ENCODE results near the gene STRN4.
A peak's percentile ranks its signal among the peaks of the same experiment; 100 is the strongest.
"Not testable (repeated sequence)": the region's sequence is repeated elsewhere in the genome, so short reads cannot be mapped to it uniquely, and the experiment has no call there.

Gene STRN4

DNA sequence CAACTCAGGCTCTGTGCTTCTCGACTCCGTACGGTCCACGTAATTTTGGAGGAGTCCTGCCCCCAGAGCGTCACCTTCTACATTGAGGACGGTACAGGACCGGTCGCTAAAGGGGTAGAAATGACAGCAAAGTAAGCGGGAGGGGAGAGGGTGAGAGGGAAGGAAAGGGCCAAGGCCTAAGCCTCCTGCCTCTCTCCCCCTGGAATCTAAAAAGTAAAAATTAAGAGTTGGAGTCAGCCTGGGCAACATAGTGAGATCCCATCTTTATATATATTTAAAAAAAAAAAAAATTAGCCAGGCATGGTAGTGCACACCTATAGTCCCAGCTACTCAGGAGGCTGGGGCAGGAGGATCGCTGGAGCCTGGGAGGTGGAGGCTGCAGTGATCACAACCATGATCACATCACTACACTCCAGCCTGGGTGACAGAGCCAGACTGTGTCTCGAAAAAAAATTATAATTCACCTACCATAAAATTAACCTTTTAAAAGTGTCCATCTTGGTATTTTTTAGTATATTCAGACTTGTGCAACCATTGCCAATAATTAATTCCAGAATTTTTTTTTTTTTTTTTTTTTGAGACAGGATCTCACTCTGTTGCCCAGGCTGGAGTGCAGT lies 29.5 kb upstream of the STRN4 start:
- H3K36me3 ChIP-seq: peaks cover 73% of the 10 kb centered on the region
- TF ChIP-seq, protein P1, sequence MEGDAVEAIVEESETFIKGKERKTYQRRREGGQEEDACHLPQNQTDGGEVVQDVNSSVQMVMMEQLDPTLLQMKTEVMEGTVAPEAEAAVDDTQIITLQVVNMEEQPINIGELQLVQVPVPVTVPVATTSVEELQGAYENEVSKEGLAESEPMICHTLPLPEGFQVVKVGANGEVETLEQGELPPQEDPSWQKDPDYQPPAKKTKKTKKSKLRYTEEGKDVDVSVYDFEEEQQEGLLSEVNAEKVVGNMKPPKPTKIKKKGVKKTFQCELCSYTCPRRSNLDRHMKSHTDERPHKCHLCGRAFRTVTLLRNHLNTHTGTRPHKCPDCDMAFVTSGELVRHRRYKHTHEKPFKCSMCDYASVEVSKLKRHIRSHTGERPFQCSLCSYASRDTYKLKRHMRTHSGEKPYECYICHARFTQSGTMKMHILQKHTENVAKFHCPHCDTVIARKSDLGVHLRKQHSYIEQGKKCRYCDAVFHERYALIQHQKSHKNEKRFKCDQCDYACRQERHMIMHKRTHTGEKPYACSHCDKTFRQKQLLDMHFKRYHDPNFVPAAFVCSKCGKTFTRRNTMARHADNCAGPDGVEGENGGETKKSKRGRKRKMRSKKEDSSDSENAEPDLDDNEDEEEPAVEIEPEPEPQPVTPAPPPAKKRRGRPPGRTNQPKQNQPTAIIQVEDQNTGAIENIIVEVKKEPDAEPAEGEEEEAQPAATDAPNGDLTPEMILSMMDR (IDR thresholded peaks at IDR 0.05; ENCODE audit: low read depth, low read length): no peak

DNA sequence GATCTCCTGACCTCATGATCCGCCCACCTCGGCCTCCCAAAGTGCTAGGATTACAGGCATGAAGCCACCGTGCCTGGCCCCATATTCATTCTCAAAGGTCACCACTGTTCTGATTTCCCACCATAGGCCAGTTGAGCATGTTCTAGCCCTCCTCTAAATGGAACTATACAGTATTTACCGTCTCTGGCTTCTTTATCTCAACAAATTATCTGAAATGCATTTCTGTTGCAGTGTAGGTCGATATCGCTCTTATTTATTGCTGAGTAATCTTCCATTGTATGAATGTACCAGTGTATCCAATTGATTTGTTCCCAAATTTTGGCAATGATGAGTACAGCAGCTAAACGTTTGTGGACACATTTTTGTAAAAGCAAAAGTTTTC lies 26.8 kb upstream of the STRN4 start:
- peaks cover 4% of the 10 kb centered on the region for H3K4me1 ChIP-seq
- peaks cover 2% of the 10 kb centered on the region; the same call in 1 of the 2 replicates for H3K9me3 ChIP-seq
- DNase-seq: no peak
- H3K36me3 ChIP-seq: peaks cover 45% of the 10 kb centered on the region
- TF ChIP-seq, protein P1 (IDR thresholded peaks at IDR 0.05; ENCODE audit: low read depth, low read length): no peak
- H3K27me3 ChIP-seq: no peaks in the 10 kb centered on the region
- no peak overlapping the region for H3K4me3 ChIP-seq (ENCODE audit: low read depth, low read length)

More for the DNA sequence above, 29.5 kb upstream of the STRN4 start:
- H3K27me3 ChIP-seq: no peaks in the 10 kb centered on the region
- H3K4me3 ChIP-seq (ENCODE audit: low read depth, low read length): no peak overlapping the region
- H3K4me1 ChIP-seq: peaks cover 4% of the 10 kb centered on the region
- no peak for DNase-seq
- H3K9me3 ChIP-seq: peaks cover 2% of the 10 kb centered on the region; the same call in 1 of the 2 replicates

DNA sequence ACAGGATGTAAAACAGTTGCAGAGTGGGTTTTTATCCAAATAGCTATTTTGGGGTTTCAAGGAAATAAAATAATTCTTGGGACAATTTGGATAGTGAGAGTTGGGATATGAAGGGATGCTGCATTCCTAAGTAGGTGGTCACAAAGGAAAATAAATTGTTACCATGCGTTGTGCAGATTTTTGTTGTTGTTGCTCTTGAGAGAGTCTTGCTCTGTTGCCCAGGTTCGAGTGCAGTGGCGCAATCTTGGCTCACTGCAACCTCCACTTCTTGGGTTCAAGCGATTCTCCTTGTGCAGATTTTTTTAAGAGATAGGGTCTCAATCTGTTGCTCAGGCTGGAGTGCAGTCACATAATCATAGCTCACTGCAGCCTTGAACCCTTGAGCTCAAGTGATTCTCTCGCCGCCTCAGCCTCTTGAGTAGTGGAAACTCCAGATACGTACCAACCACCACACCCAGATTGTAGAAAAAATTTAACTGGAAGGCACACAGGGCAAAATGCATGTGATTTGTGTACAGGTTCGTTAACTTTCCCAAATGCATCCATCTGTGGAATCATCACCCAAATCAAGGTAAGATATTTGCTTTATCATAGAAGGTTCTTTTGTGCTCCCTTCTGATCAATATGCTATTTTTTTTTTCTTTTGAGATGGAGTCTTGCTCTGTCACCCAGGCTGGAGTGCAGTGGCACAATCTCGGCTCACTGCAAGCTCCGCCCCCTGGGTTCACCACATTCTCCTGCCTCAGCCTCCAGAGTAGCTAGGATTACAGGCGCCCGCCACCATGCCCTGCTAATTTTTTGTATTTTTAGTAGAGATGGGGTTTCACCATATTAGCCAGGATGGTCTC lies 26.1 kb upstream of the STRN4 start:
- Histone ChIP-seq H3K36me3 (peaks cover 41% of the 10 kb centered on the region), H3K4me3 (ENCODE audit: low read depth, low read length) (no peak overlapping the region), H3K9me3 (peaks cover 2% of the 10 kb centered on the region; the same call in 1 of the 2 replicates), H3K27me3 (no peaks in the 10 kb centered on the region), H3K4me1 (peaks cover 4% of the 10 kb centered on the region)
- no peak for DNase-seq
- TF ChIP-seq, protein P1 (IDR thresholded peaks at IDR 0.05; ENCODE audit: low read depth, low read length): no peak

DNA sequence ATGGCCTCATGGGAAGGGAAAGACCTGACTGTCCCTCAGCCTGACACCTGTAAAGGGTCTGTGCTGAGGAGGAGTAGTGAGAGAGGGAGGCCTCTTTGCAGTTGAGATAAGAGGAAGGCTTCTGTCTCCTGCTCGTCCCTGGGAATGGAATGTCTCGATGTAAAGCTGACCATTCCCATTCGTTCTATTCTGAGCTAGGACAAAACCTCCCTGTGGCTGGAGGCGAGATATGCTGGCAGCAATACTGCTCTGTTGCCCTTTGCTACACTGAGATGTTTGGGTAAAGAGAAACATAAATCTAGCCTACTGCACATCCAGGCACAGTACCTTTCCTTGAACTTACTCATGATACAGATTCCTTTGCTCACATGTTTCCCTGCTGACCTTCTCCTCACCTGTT lies 22.5 kb upstream of the STRN4 start:
- H3K4me3 ChIP-seq (ENCODE audit: low read depth, low read length); H3K4me1 ChIP-seq; H3K36me3 ChIP-seq; DNase-seq; H3K9me3 ChIP-seq; H3K27me3 ChIP-seq: not testable (repeated sequence)

DNA sequence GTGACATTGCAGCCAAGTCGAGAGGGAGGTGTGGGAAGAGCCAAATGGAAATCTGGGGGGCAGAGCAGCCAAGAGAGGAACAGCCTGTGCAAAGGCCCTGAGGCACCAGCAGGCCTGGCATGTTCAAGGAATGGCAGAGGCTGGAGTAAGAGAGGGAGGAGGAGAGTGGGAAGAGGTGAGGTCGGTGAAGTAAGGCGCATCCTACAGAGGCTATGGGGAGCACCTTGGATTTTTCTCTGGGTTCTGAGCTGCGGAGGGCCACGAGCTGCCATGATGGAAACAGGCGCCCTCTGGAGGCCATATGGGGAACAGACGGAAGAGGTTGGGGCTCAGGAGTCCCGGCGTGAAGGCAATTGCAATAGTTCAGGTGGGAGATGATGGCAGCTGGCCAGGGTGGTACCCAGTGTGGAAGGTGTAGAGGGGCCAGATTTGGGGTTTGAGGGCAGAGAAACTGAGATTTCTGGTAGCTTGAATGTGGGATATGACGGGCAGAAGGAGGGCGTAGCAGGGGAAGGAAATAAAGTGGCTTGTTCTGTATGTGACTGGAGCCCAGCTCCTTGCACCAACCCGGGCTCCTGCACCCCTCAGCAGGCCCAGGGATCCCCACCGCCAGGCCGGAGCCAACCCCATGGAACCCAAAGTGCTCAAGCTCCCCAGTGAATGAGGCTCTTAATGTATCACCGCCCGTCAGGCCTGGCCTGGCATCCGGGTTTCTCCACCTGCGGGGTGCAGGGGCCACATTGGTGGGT lies 20.5 kb upstream of the STRN4 start:
- TF ChIP-seq, protein P1 (IDR thresholded peaks at IDR 0.05; ENCODE audit: low read depth, low read length): peak; percentile 78
- Histone ChIP-seq H3K36me3 (peaks cover under 1% of the 10 kb centered on the region; the same call in 1 of the 2 replicates), H3K4me1 (peaks cover 4% of the 10 kb centered on the region), H3K9me3 (no peaks in the 10 kb centered on the region), H3K4me3 (ENCODE audit: low read depth, low read length) (no peak overlapping the region), H3K27me3 (no peaks in the 10 kb centered on the region)
- DNase-seq: peak; percentile 59

DNA sequence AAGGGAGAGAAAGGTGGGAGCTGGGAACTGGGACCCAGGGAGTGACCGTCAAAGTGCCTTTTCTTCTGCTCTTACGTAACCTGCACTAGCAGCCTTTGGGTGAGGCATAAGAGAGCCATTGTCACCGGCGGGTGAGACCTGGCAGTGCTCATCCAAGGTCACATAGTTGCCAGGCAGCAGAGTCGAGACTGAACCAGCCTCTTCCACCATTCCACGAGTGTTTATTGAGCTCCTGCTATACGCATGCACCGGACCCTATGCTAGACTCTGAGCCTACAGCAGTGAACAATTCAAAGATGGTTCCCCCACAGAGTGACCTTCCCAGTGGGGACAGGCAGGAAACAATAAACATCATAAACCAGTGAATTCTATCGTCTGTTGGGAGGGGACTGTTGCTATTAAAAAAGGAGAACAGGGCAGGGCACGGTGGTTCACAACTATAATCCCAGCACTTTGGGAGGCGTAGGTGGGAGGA lies 18.6 kb upstream of the STRN4 start:
- no peaks in the 10 kb centered on the region for H3K9me3 ChIP-seq
- H3K36me3 ChIP-seq: no peaks in the 10 kb centered on the region
- TF ChIP-seq, protein P1 (IDR thresholded peaks at IDR 0.05; ENCODE audit: low read depth, low read length): no peak
- H3K27me3 ChIP-seq: no peaks in the 10 kb centered on the region
- no peaks in the 10 kb centered on the region for H3K4me1 ChIP-seq
- no peak for DNase-seq
- H3K4me3 ChIP-seq (ENCODE audit: low read depth, low read length): no peak overlapping the region

Measured in BE2C (cell line).